HEK293 (cell line): ENCODE data around the gene C11orf21.

Source experiments
- CTCF ChIP-seq: fragments of 450-650 bp; formaldehyde crosslinking; IDR thresholded peaks from 2 replicates; pipeline ENCODE4 v1.5.1; 2016; ENCODE audit warnings: missing biosample characterization, missing genetic modification characterization
- PRDM10 ChIP-seq: fragments of 450-650 bp; formaldehyde crosslinking; IDR thresholded peaks from 2 replicates; pipeline ENCODE4 v1.5.1; 2016; ENCODE audit warnings: missing biosample characterization, missing genetic modification characterization
- TCF7L2 ChIP-seq: IDR thresholded peaks from 2 replicates; pipeline ENCODE4 v1.6.1; 2011; ENCODE audit warnings: low read depth, mild to moderate bottlenecking, inconsistent platforms, low read length, moderate library complexity, borderline replicate concordance
- ZNF121 ChIP-seq: fragments of 450-650 bp; formaldehyde crosslinking; IDR thresholded peaks from 2 replicates; pipeline ENCODE4 v1.5.1; 2016; ENCODE audit warnings: missing biosample characterization, missing genetic modification characterization
- ZNF2 ChIP-seq: fragments of 450-650 bp; formaldehyde crosslinking; IDR thresholded peaks from 2 replicates; pipeline ENCODE4 v1.5.1; 2016; ENCODE audit warnings: missing biosample characterization, missing genetic modification characterization
- ZNF239 ChIP-seq: fragments of 450-650 bp; formaldehyde crosslinking; IDR thresholded peaks from 2 replicates; pipeline ENCODE4 v1.5.1; 2016; ENCODE audit warnings: missing biosample characterization, missing genetic modification characterization
- ZNF324 ChIP-seq: fragments of 450-650 bp; formaldehyde crosslinking; IDR thresholded peaks from 2 replicates; pipeline ENCODE4 v1.5.1; 2016; ENCODE audit warnings: missing biosample characterization, missing genetic modification characterization
- ZNF561 ChIP-seq: fragments of 450-650 bp; IDR thresholded peaks from 2 replicates; pipeline ENCODE4 v1.5.1; 2018; ENCODE audit warnings: missing biosample characterization, missing genetic modification characterization, borderline replicate concordance
- ZNF76 ChIP-seq: fragments of 450-650 bp; formaldehyde crosslinking; IDR thresholded peaks from 2 replicates; pipeline ENCODE4; 2016; ENCODE audit warnings: low read depth, missing biosample characterization, missing genetic modification characterization, borderline replicate concordance
- ZNF768 ChIP-seq: fragments of 450-650 bp; formaldehyde crosslinking; IDR thresholded peaks from 2 replicates; pipeline ENCODE4 v1.5.1; 2018; ENCODE audit warnings: missing biosample characterization, mild to moderate bottlenecking, missing genetic modification characterization

- TF ChIP-seq ZNF76 (tag by site-specific recombination) (no peak), ZNF121 (tag by site-specific recombination) (no peak), PRDM10 (no peak), ZNF2 (no peak), ZNF561 (no peak), CTCF (tag by site-specific recombination) (no peak), ZNF239 (tag by site-specific recombination) (no peak), ZNF768 (tag by site-specific recombination) (no peak), TCF7L2 (no peak), ZNF324 (tag by site-specific recombination) (no peak)
These were observed 47.3 kb upstream of the C11orf21 start for GRCh38 chr11:2348986-2349385.
